HG03025 (cell line): Measurements from ENCODE around the gene RAMP3.
"Not testable (repeated sequence)": the region's sequence is repeated elsewhere in the genome, so short reads cannot be mapped to it uniquely, and the experiment has no call there.

Source experiments
- ATAC-seq: cut with Tn5 transposase; IDR thresholded peaks from one replicate; pipeline ENCODE4 v1.9.1; 2021; ENCODE audit warnings: mild to moderate bottlenecking, moderate library complexity; ENCODE audit not compliant: unreplicated experiment, low FRiP score

RAMP3 gene

GRCh38 chr7:45189151-45189970, 31.8 kb downstream of the RAMP3 start:
- ATAC-seq = no peak

- ATAC-seq = no peak
These were observed 33.0 kb downstream of the RAMP3 start for GRCh38 chr7:45190406-45191165.

DNA sequence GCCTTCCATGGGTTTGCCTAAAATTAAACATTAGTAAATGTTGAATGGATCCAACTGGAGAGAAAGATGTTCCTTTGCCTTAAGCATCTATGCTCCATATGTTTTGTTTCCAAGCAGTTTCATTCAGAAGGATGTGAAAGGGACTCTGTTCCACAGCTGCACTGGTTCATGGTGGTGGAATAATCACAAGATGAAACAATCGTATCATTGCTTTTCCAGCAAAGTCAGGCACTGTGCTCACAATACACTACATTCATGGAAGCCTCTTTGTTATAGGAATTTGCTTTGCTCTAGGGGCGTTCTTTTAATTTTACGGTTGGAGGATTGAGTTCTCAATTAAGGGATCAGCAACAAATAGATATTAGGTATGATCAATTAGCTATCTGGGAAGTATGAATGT, 33.8 kb downstream of the RAMP3 start:
- no peak for ATAC-seq

GRCh38 chr7:45192621-45193041, 35.0 kb downstream of the RAMP3 start:
- ATAC-seq = no peak

DNA sequence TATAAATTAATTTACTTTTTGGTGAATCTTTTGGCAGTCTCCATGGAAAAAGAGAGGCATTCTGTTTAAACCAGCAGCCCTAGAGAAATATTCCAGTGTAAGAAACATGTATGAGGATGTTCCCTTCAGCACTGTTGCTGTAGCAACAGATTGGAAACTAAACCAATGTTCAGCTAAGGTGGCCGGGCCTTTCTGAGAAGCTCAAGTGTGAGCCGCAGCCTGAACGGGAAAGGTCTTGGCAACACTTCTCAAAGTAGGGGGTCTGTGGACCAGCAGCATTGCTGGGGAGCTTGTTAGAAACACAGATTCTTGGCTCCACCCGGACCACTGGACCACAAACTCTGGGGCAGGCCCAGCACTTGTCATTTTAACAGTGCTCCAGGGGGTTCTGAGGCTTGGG, 36.2 kb downstream of the RAMP3 start:
- ATAC-seq = no peak

DNA sequence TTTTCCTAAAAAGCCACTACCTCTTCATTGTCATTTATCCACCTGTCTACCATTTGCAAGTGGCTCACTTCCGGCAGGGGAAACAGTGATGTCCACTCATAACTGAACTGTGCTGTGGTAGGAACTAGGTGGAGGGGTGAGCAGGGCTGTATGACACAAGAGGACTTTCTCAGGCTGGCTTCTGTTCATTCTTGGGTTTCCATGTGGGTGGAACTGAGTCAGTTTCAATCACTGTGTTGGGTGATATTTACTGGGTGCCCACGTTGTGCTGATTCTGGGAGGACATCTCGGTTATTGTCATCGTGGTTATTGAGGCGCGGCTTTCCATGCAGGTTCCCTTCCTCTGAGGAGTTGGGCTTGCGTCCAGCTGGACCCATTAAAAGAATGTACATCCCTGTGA, 38.8 kb downstream of the RAMP3 start:
- peak; percentile 65 for ATAC-seq

DNA sequence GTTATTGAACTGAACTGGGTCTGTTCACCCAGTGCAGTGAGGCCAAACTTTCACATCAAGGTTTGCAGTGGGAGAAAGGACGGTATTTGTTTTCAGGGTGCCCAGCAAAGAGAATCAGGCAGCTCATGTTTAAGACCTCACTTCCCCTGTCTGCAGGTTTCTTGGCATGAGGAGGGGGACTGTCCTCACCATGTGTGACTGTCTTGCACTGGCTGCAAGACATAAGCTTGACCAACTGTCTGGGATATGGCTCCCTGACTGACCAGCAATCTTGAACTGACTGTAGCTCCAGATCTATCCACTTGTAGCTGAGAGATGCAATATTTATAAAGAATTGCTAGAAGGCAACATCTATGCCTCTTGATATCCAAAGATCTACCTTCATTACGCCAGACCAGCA, 39.9 kb downstream of the RAMP3 start:
- no peak for ATAC-seq

DNA sequence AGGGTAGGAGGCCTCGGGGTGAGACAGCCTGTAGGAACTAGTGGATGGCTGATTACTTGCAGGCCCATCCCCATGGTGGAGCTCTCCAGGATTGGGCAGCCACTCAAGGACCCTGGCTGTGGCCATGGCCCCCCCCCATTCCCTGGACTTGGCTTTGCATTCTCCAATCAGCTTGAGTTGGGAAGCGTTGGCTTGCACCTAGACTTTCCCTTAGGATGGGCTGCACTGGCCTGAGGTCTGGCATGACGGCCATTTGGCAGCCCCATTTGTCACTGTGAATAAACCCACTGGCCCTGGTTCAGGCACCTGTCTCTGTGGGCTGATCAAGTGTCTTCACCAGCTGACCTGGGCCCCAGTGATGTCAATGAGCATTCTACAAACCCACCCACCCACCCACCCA, 41.4 kb downstream of the RAMP3 start:
- no peak for ATAC-seq

- ATAC-seq = no peak
These were observed 41.9 kb downstream of the RAMP3 start for GRCh38 chr7:45199506-45199905.

- no peak for ATAC-seq
These were observed 45.0 kb downstream of the RAMP3 start for GRCh38 chr7:45202625-45203024.

GRCh38 chr7:45203036-45203435, 45.4 kb downstream of the RAMP3 start:
- ATAC-seq = no peak

- ATAC-seq = no peak
These were observed 45.9 kb downstream of the RAMP3 start for GRCh38 chr7:45203459-45203858.

DNA sequence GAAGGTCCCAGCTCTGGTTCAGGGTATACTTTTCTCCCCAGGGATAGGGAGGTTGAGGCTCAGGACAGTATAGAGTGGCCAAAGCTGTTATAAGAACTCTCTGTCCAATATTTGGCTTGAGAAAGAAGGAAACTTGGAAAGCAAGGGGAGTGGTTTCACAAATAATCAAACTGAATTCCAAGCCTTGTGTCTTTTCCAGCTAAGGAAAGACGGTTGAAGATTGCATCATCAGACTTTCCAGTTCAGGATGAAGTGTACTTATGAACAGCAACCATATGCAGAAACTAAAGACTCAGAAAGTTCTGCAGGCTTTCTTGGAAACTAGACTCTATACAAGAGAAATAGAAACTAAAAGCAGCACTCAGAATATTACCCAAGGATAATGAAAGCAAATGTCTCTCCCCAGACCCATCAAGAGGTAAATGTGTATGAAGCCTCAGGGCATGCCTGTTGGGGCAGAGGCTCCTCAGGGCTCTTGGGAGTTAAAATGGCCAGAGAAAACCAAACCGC, 46.4 kb downstream of the RAMP3 start:
- ATAC-seq = peak; percentile 87

DNA sequence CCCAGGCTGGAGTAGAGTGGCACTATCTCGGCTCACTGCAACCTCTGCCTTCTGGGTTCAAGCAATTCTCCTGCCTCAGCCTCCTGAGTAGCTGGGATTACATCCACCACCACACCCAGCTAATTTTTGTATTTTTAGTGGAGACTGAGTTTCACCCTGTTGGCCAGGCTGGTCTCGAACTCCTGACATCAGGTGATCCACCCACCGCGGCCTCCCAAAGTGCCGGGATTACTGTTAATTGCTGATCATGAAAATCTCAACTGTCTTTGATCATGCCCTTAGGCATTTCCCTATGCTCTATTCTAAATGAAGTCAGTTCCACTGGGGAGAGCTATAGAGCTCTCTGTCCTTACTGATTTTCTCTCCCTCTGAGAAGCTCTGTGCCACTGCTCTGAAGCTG, 48.7 kb downstream of the RAMP3 start:
- not testable (repeated sequence) for ATAC-seq

DNA sequence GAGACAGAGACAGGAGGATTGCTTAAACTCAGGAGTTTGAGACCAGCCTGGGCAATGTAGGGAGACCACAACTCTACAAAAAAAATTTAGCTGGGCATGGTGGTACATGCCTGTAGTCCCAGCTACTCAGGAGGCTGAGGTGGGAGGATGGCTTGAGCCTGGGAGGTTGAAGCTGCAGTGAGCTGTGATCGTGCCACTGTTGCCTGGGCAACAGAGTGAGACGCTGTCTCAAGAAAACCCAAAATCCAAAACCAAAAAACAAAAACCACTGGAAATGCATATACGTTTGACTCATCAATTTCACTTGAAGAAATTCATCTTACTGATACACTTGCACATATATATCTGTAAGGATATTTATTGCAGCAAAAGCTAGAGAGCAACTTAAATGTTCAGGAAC, 52.3 kb downstream of the RAMP3 start:
- ATAC-seq = not testable (repeated sequence)

GRCh38 chr7:45211066-45211465, 53.5 kb downstream of the RAMP3 start:
- ATAC-seq = no peak

DNA sequence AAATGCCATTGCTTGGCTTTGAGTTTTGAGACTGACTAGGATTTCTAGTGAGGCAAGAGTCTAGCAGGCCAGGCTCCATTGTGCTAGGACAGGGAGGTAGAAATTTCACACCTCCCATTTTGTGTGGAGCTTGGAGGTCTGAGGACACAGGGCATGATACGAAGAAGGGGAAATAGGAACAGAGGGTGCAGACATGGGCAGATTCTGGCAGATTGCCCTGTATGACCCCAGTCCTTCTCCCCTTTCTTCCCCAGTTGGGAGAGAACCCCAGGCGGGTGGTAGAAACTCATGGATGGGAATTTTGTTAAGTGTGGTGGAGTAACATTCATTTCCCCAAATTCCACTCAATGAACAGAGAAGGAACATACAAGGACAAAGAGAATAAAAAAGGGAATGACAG, 54.4 kb downstream of the RAMP3 start:
- ATAC-seq = no peak

GRCh38 chr7:45212606-45213005, 55.0 kb downstream of the RAMP3 start:
- no peak for ATAC-seq

DNA sequence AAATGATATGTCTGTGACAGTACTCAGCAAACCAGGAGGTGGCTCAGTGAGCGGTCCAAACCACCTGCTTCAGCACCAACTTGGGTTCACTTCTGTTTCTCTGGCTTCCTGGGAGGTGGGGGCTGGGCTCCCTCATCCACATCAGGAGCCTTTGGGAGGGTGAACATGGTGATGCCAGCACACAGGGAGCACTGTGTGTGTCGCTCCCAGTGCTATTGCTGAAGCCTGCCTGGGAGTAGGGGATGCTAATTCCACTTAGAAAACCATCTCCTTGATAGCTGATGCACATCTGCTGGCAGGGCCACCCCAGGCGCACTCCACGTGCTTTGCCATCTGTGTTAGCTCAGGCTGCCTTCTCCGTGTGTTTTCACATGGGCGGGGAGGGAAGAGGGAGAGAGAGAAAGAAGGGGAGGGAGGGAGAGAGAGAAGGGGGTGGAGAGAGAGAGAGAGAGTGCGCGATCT, 58.0 kb downstream of the RAMP3 start:
- no peak for ATAC-seq

DNA sequence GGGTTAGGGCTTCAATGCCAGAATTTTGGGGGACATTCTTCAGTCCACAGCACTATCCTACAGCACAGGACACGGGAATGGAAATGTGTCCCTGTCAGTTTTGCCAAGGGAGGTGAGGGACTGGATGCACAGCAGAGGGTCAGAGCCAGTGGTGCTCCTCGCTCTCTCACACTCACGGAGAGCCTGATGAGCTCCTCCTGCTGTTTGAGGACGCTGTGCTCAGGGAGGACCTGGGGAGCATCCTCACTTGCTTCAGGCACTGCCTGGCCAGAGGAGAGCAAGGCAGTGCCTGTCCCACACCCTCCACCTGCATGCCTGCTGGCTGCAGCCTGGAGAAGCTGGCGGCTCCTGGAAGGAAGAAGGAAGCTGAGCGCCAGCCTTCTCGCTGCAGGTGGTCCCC, 58.6 kb downstream of the RAMP3 start:
- no peak for ATAC-seq

DNA sequence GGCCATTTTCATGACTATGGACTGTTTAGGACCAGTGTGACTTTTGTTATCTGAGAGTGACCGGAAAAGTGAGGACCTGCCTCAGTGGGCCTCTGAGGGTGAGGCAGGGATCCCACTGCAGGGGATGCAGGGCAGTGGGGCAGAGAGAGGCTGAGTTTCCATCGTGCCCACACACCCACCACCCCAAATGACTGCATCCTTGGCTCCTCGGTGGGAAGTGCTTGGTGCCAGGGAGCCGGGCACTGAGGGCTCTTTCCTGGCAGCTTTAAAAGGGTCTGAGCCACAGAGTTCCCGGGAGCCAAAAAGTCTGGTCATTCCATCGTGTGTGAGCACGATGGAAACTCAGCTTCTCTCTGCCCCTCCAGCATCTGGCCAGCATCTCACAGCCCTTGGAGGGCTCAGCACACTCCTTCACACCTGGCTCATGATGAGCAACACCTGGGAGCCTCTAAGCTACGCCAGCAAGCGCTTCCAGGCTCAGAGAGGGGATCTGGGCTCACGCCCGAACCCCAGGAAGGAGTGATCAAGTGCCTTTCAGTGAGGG, 59.1 kb downstream of the RAMP3 start:
- ATAC-seq = no peak
